ENCODE results near the gene TTLL9. TPM values are rescaled to one million over a fixed set of nuclear protein-coding genes. Genes with fewer than 3 reads are reported as not detected.

TTLL9 gene
- polyA plus RNA-seq, 1 of the 3 experiments (the other 2 are of a cell fraction) = 0.23 TPM

GRCh38 chr20:31860390-31861134, 9.9 kb upstream of the TTLL9 start:
- POLR2A ChIA-PET = no interaction called here
- H4K20me1 ChIP-seq (ENCODE audit: insufficient read depth) = no peaks in the 10 kb centered on the region
- H3K4me2 ChIP-seq = peak overlapping the region; percentile 94
- CTCF ChIA-PET = interaction anchor here (0.5 to 4.9 kb wide), 7 partner anchors 9 to 171 kb away, joined by 3 to 18 read pairs (median 9); partner anchors contain the start of genes DUSP15, PDRG1 and TTLL9
- peaks cover 0 to 21% of the 10 kb centered on the region in 2 experiments; a peak in 2 of 4 replicates for H3K4me1 ChIP-seq (ENCODE audit: control insufficient read depth in 1 of 2, insufficient read depth in 2 of 2, low read depth in 1 of 2, low read length in 1 of 2)
- no peak overlapping the region; the same call in 1 of the 2 replicates for H3K9ac ChIP-seq
- no peak overlapping the region; a peak in 1 of 4 replicates for H3K27ac ChIP-seq (ENCODE audit: low read depth in 2 of 2, low read length in 1 of 2)
- TF ChIP-seq RFX5 (IDR thresholded peaks at IDR 0.05; ENCODE audit: low read length) (no peak), GABPA (IDR thresholded peaks at IDR 0.05; ENCODE audit: low read depth) (no peak), RAD21 (IDR thresholded peaks at IDR 0.05; ENCODE audit: low read length) (no peak), ZBTB33 (IDR thresholded peaks at IDR 0.05; ENCODE audit: borderline replicate concordance, low read depth) (no peak), USF1 (IDR thresholded peaks at IDR 0.05; ENCODE audit: borderline replicate concordance, low read depth) (no peak), REST (IDR thresholded peaks at IDR 0.05; ENCODE audit: low read depth, low read length) (no peak), ELF1 (IDR thresholded peaks at IDR 0.05) (no peak), FOXJ3 (CRISPR knock-in tag; IDR thresholded peaks at IDR 0.05) (no peak), POLR2AphosphoS5 (IDR thresholded peaks at IDR 0.05; ENCODE audit: low read depth, low read length) (no peak)
- H3K4me3 ChIP-seq (ENCODE audit: low read depth in 2 of 2, low read length in 1 of 2) = peak overlapping the region; percentile 62 to 63
- 49% methylated on average over 14 of the region's 15 CpGs for WGBS (ENCODE audit: low lambda C conversion rate)
- H3K9me2 ChIP-seq = no peaks in the 10 kb centered on the region
- H3K9me3 ChIP-seq = no peaks in the 10 kb centered on the region
- no peaks in the 10 kb centered on the region for H3K36me3 ChIP-seq (replicated peaks in 1 of 2; ENCODE audit: control insufficient read depth in 1 of 2, insufficient read depth in 2 of 2, low read length in 1 of 2)
- no peak for DNase-seq
- peak overlapping the region; percentile 80; the same call in 1 of the 2 replicates for H2AFZ ChIP-seq (ENCODE audit: low read depth)
- no peaks in the 10 kb centered on the region for H3F3A ChIP-seq (replicated peaks; ENCODE audit: insufficient read depth)
- no peaks in the 10 kb centered on the region for H3K79me2 ChIP-seq (ENCODE audit: insufficient read depth)
- H3K27me3 ChIP-seq (ENCODE audit: insufficient read depth) = peaks cover 8% of the 10 kb centered on the region; the same call in 1 of the 2 replicates

All from SK-N-SH (cell line).